SH-SY5Y (cell line): Measurements from ENCODE around the gene LRRC38.

Source experiments
- GATA2 ChIP-seq: IDR thresholded peaks from 2 replicates; pipeline ENCODE4 v1.6.1; 2011; ENCODE audit warnings: mild to moderate bottlenecking, low read depth, low read length
- GATA3 ChIP-seq: IDR thresholded peaks from 2 replicates; pipeline ENCODE4 v1.6.1; 2011; ENCODE audit warnings: low read depth, mild to moderate bottlenecking, low read length, moderate library complexity

DNA sequence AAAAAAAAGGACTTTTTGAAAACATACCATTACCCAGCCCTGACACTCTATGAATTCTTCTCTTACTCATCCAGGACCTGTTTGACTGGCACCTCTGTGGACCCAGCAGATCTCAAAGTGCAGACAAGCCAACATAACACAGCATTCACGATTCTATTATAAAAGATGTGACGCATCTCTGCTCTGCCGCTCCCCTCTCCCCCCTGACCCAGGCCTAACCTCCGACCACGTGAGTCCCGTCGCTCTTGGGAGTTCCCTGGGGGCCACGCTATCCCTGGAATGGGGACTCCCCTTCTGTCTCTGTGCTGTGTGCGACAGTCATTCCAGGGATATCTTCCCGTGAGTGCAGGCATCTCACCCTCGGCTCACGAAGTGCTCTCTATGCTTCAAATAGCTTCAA is 21.1 kb downstream of the LRRC38 start:
- no peak for TF ChIP-seq GATA2
- no peak for TF ChIP-seq GATA3
